Vagina (tissue), 2 donors: Measurements from ENCODE around the gene C12orf57. TPM values are rescaled to one million over a fixed set of nuclear protein-coding genes. Genes with fewer than 3 reads are reported as not detected.

ENCODE experiments used
- DNase-seq, 2 donors: peaks; one replicate each; pipeline ENCODE4 v3.0.0-alpha.2; 2017; ENCODE audit errors: extremely low spot score in 2 of 2
- H3K27ac ChIP-seq: fragments of 200-600 bp; sonication (generic); one replicate; pipeline ENCODE4 v1.5.1; 2019
- H3K27me3 ChIP-seq: fragments of 200-600 bp; sonication (generic); one replicate; pipeline ENCODE4 v1.5.1; 2019
- H3K36me3 ChIP-seq, 2 donors: fragments of 200-600 bp; sonication (generic); one replicate each; pipeline ENCODE4 v1.5.1; 2017 to 2019
- H3K4me1 ChIP-seq: fragments of 200-600 bp; sonication (generic); one replicate; pipeline ENCODE4 v1.5.1; 2019
- H3K4me3 ChIP-seq, 2 donors: fragments of 200-600 bp; sonication (generic); 1 replicate in 1 of 2; 2 replicates in 1 of 2; pipeline ENCODE4 v1.5.1; 2016 to 2019
- H3K9me3 ChIP-seq: fragments of 200-600 bp; sonication (generic); one replicate; pipeline ENCODE4 v1.5.1; 2019
- CTCF ChIP-seq, 3 experiments: fragments of 450-650 bp in 2 of 3; fragments of 200-600 bp in 1 of 3; sonication (generic) in 1 of 3; IDR thresholded peaks; one replicate each; pipeline ENCODE4 v1.5.1; 2017 to 2019; ENCODE audit warnings: antibody characterized with exemption in 3 of 3, mild to moderate bottlenecking in 2 of 3, moderate library complexity in 2 of 3
- POLR2A ChIP-seq, 2 donors: fragments of 450-650 bp; IDR thresholded peaks; one replicate each; pipeline ENCODE4 v1.6.1; 2017; ENCODE audit warnings: antibody characterized with exemption in 2 of 2, mild to moderate bottlenecking in 2 of 2, moderate library complexity in 2 of 2
- POLR2AphosphoS5 ChIP-seq, 2 donors: sonication (generic); formaldehyde crosslinking; IDR thresholded peaks; one replicate each; pipeline ENCODE4 v1.9.0; 2017; ENCODE audit warnings: antibody characterized with exemption in 2 of 2, mild to moderate bottlenecking in 2 of 2, low read depth in 1 of 2; ENCODE audit not compliant: insufficient read depth in 1 of 2
- intact Hi-C: fragments of 100-400 bp; cut with DNase I; formaldehyde crosslinking; loops from one replicate; pipeline ENCODE4 v1.15.1; 2023
- total RNA-seq: library from RNA; depleted of rRNA; stranded (reverse); fragments of >200 nt; gene quantifications from one replicate; pipeline ENCODE4 v1.2.3, GENCODE V29; 2016

Gene C12orf57
- total RNA-seq, 1 donor from 2014 or later: 760 TPM

GRCh38 chr12:6965026-6965661 lies 21.3 kb downstream of the C12orf57 start:
- H3K27me3 ChIP-seq: no peaks in the 10 kb centered on the region
- H3K4me3 ChIP-seq: peak overlapping the region in 1 of 2 donors; percentile 52
- no peaks in the 10 kb centered on the region for H3K9me3 ChIP-seq
- intact Hi-C loops: no loop called here
- DNase-seq: no peak
- peak overlapping the region; percentile 87 for H3K27ac ChIP-seq
- H3K4me1 ChIP-seq: peaks cover 48% of the 10 kb centered on the region
- peaks cover 0 to 37% of the 10 kb centered on the region in 2 donors for H3K36me3 ChIP-seq
- TF ChIP-seq POLR2A (IDR thresholded peaks at IDR 0.05) (no peak), POLR2AphosphoS5 (IDR thresholded peaks at IDR 0.05; ENCODE audit: insufficient read depth in 1 of 2, low read depth in 1 of 2) (peak; percentile 56 to 60), CTCF (IDR thresholded peaks at IDR 0.05) (peak; percentile 72 to 89 (median 72))

GRCh38 chr12:6965714-6966113 lies 21.9 kb downstream of the C12orf57 start:
- intact Hi-C loops: no loop called here
- H3K4me1 ChIP-seq: peaks cover 48% of the 10 kb centered on the region
- H3K27ac ChIP-seq: peak overlapping the region; percentile 87
- H3K36me3 ChIP-seq: peaks cover 0 to 37% of the 10 kb centered on the region in 2 donors
- H3K4me3 ChIP-seq: no peak overlapping the region
- TF ChIP-seq POLR2A (IDR thresholded peaks at IDR 0.05): no peak
- no peak for TF ChIP-seq POLR2AphosphoS5 (IDR thresholded peaks at IDR 0.05; ENCODE audit: insufficient read depth in 1 of 2, low read depth in 1 of 2)
- no peak for TF ChIP-seq CTCF (IDR thresholded peaks at IDR 0.05)
- H3K27me3 ChIP-seq: no peaks in the 10 kb centered on the region
- no peaks in the 10 kb centered on the region for H3K9me3 ChIP-seq
- no peak for DNase-seq

GRCh38 chr12:6966351-6966750 lies 22.5 kb downstream of the C12orf57 start:
- H3K27ac ChIP-seq: no peak overlapping the region
- no peaks in the 10 kb centered on the region for H3K27me3 ChIP-seq
- peaks cover 0 to 37% of the 10 kb centered on the region in 2 donors for H3K36me3 ChIP-seq
- no peak for DNase-seq
- H3K4me1 ChIP-seq: peaks cover 44% of the 10 kb centered on the region
- TF ChIP-seq POLR2A (IDR thresholded peaks at IDR 0.05) (no peak), CTCF (IDR thresholded peaks at IDR 0.05) (no peak), POLR2AphosphoS5 (IDR thresholded peaks at IDR 0.05; ENCODE audit: insufficient read depth in 1 of 2, low read depth in 1 of 2) (no peak)
- H3K9me3 ChIP-seq: no peaks in the 10 kb centered on the region
- H3K4me3 ChIP-seq: no peak overlapping the region
- intact Hi-C loops: no loop called here

- no peak for DNase-seq
- H3K9me3 ChIP-seq: no peaks in the 10 kb centered on the region
- peaks cover 38% of the 10 kb centered on the region for H3K4me1 ChIP-seq
- no peak for TF ChIP-seq CTCF (IDR thresholded peaks at IDR 0.05)
- TF ChIP-seq POLR2AphosphoS5 (IDR thresholded peaks at IDR 0.05; ENCODE audit: insufficient read depth in 1 of 2, low read depth in 1 of 2): no peak
- no peak for TF ChIP-seq POLR2A (IDR thresholded peaks at IDR 0.05)
- H3K4me3 ChIP-seq: no peak overlapping the region
- intact Hi-C loops: no loop called here
- H3K27me3 ChIP-seq: no peaks in the 10 kb centered on the region
- H3K27ac ChIP-seq: no peak overlapping the region
- peaks cover 0 to 37% of the 10 kb centered on the region in 2 donors for H3K36me3 ChIP-seq
Observed at GRCh38 chr12:6967651-6968100, 23.9 kb downstream of the C12orf57 start.

- Histone ChIP-seq H3K27ac (no peak overlapping the region), H3K4me3 (no peak overlapping the region), H3K36me3 (peaks cover 0 to 37% of the 10 kb centered on the region in 2 donors), H3K9me3 (no peaks in the 10 kb centered on the region), H3K27me3 (no peaks in the 10 kb centered on the region), H3K4me1 (peaks cover 37% of the 10 kb centered on the region)
- DNase-seq: no peak
- intact Hi-C loops: no loop called here
- no peak for TF ChIP-seq POLR2AphosphoS5 (IDR thresholded peaks at IDR 0.05; ENCODE audit: insufficient read depth in 1 of 2, low read depth in 1 of 2)
- no peak for TF ChIP-seq POLR2A (IDR thresholded peaks at IDR 0.05)
- no peak for TF ChIP-seq CTCF (IDR thresholded peaks at IDR 0.05)
Observed at GRCh38 chr12:6968426-6968825, 24.6 kb downstream of the C12orf57 start.
